Cerebellar cortex (tissue), 1 donor: Measurements from ENCODE around the gene PRL.

Source experiments
- DNase-seq: peaks from one replicate; pipeline ENCODE4 v3.0.0-alpha.2; 2015; ENCODE audit warnings: low spot score

Gene PRL

GRCh38 chr6:22294301-22294700 lies 2.5 kb downstream of the PRL start:
- DNase-seq: no peak

- DNase-seq: no peak
Observed at GRCh38 chr6:22290045-22290444, 6.8 kb downstream of the PRL start.

GRCh38 chr6:22288721-22289120 lies 8.1 kb downstream of the PRL start:
- no peak for DNase-seq

DNA sequence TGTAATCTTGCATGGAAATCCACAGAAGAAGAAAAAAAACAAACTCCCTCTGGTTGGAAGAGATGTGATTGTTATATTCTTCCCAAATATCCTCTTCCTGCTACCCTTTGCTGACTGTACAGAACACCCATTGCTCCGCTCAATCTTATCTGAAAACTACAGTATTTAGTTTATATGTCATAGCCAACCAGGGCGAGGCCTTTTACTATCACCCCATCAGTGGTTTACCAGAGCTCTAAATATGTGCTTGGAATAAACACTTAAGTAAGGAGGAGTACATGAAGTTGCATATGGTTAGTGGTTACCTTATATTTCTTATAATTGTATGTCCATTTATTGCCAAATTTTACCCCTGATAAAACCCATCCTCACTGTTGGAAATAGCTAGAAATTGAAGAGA lies 12.2 kb downstream of the PRL start:
- DNase-seq: no peak

GRCh38 chr6:22281341-22282085 lies 15.3 kb downstream of the PRL start:
- DNase-seq: no peak

GRCh38 chr6:22279427-22279826 lies 17.4 kb downstream of the PRL start:
- no peak for DNase-seq

DNA sequence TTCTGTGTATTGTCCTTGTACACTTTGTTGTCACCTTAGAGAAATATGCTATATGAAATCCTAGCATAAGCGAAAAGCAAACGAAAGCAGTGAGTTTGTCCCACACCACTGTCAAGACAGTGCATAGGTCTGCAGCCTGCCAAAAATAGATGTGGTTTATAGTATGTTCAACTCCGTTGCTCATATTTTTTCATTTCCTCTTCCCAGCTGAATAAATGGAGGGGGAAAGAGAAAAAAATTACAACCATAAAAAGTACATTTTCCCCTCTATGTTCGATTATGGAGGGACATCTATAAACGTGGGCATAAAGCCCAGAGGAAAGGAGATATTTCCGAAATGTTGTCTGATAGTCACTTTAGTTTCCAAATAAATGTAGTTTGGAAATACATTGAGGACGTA lies 25.8 kb downstream of the PRL start:
- DNase-seq: no peak

- no peak for DNase-seq
Observed at GRCh38 chr6:22263748-22264147, 33.1 kb downstream of the PRL start.

DNA sequence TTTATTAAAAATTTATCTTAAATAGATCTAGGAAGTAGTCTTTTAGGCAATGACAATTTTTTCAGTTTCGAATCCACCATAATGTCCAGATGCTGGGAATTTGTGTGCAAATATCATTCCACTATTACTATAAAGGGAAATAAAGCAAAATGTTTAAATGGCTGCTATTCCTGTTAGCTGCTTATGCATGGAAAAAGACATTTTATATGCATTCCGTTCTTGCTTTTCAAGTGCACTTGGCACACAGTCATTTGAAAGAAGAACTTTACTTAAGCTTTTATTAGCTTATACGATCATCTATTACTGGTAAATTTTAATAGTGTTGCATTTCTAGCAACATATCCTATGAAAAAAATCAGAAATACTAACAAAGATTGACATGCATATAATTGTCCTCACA lies 42.0 kb downstream of the PRL start:
- DNase-seq: no peak

- DNase-seq: no peak
Observed at GRCh38 chr6:22253955-22254655, 42.7 kb downstream of the PRL start.

- DNase-seq: no peak
Observed at GRCh38 chr6:22251348-22251747, 45.5 kb downstream of the PRL start.

GRCh38 chr6:22250486-22250885 lies 46.4 kb downstream of the PRL start:
- DNase-seq: no peak

GRCh38 chr6:22249711-22250350 lies 47.0 kb downstream of the PRL start:
- no peak for DNase-seq

DNA sequence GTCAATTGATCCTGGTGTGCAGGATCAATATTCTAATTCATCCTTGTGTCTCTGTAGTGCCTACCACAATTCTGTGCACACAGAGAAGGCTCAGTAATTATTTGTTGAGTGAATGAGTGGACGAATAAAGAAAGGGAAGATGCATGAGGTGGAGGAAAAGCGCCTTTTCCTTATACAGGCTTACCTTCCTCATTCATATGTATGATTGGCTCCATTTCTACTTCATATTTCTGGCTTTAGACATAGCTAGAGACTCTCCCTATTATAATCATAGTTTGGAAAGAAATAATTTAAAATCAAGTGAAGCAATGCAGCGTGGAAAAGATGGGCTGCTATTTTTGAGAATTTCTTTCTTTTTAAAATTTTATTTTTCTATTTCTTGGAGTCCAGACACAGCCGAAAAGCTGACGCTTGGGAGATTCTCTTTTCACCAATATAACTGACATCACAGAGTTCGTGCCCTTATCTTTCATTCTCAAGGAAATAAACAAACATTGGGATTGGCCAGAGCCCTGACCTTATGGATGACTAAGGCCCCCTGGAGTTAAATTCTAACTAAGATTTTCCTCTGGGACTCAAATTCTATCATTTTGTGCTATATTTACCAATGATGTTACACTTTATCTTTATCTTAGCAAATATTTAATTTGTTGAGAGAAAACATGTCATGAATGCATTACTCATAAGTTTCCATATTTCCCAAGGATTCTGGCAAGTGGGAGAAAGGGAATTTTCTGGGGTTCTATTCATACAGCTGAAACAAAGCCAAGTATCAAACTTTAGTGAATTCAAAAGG lies 48.1 kb downstream of the PRL start:
- DNase-seq: no peak

- no peak for DNase-seq
Observed at GRCh38 chr6:22247916-22248482, 48.8 kb downstream of the PRL start.

DNA sequence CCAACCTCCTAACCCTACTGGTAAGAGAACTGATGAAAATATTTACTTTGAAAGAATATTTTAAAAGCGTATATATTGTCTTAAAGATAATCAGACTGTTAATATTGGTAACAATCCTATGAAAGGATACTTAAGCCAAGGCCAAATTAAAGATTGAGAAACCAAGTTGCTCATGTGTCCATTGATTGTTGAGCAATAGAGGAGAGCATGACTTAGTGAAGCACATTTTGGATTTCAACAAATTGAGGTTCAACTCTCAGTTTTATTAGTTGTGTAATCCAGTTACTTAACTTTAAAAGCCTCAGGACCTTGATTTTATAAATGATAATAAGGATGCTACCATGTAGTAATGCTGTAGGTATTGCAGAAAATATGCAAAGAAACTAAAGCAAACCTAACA lies 56.8 kb downstream of the PRL start:
- no peak for DNase-seq

DNA sequence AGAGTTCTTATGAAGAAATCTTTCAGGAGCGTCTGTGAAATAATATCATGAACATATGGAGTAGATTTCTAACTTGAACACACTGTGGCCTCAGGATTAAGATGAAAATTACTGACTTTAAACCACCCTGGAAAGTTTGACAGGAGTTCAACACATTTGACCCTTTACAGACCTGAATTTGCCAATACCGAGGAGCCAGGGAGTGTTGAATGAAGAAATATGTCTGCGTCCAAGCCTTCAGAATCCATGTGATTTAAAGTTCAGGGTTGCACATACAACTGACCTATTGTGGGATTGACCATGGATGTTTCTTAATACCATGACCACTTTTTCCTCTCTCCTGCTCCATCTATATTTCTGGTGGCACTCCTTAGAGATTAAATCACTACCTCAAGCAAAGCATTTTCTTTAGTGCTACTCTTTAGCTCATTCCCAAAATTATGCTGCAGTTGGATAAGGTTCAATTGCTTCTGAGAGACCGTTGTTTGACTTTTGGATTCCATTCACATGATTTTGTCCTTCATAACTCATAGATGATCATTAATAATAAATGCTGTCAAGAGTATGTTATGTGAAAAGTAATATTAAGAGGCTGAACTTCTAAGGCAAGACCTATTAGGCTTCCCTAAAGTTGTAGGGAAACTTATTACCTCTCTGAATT lies 57.4 kb downstream of the PRL start:
- DNase-seq: no peak

DNA sequence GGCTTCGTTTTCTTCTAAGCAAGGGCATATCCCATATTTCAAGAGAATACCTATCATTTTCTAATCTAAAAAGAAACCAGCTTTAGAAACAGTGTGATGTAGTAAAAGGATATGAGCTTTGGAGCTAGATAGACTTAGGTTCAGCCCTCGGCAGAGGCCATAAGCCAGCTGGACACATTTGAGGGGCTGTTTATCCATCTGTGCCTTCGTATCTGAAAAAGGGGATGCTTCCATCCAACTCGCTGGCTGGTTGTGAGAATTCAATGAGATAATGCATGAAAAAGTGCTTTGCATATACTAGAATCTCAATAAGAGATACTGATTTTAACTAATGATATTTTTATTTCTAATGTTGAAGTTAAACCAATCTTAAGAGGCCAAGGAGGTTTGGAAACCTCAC lies 58.0 kb downstream of the PRL start:
- no peak for DNase-seq

- DNase-seq: no peak
Observed at GRCh38 chr6:22237526-22237925, 59.3 kb downstream of the PRL start.
